Ascending aorta (tissue), 2 donors: ENCODE data around the gene PRR32. TPM values are rescaled to one million over a fixed set of nuclear protein-coding genes. Genes with fewer than 3 reads are reported as not detected.

Source experiments
- DNase-seq, 2 donors: peaks; one replicate each; pipeline ENCODE4 v3.0.0-alpha.2; 2019; ENCODE audit warnings: low spot score in 2 of 2
- H3K27ac ChIP-seq, 2 donors: fragments of 200-600 bp; sonication (generic); one replicate each; pipeline ENCODE4 v1.5.1; 2016 to 2017; ENCODE audit warnings: mild to moderate bottlenecking in 1 of 2
- H3K27me3 ChIP-seq: fragments of 200-600 bp; sonication (generic); one replicate; pipeline ENCODE4 v1.5.1; 2017
- H3K36me3 ChIP-seq, 2 donors: fragments of 200-600 bp; sonication (generic); one replicate each; pipeline ENCODE4 v1.5.1; 2016
- H3K4me1 ChIP-seq, 2 donors: fragments of 200-600 bp; sonication (generic); one replicate each; pipeline ENCODE4 v1.5.1; 2016 to 2017; ENCODE audit warnings: mild to moderate bottlenecking in 1 of 2
- H3K4me3 ChIP-seq, 2 donors: fragments of 200-600 bp; sonication (generic); one replicate each; pipeline ENCODE4 v1.5.1; 2016 to 2017; ENCODE audit warnings: mild to moderate bottlenecking in 1 of 2
- H3K9me3 ChIP-seq, 2 donors: fragments of 200-600 bp; sonication (generic); one replicate each; pipeline ENCODE4 v1.5.1; 2016
- intact Hi-C: fragments of 100-400 bp; cut with DNase I; formaldehyde crosslinking; loops from one replicate; pipeline ENCODE4 v1.15.1; 2023
- total RNA-seq: library from RNA; depleted of rRNA; stranded (reverse); fragments of >200 nt; gene quantifications from one replicate; pipeline ENCODE4 v1.1.0, GENCODE V29; 2016
- TF ChIP-seq, protein P1 (sequence below), 3 experiments: fragments of 200-600 bp in 2 of 3; fragments of 450-650 bp in 1 of 3; sonication (generic) in 2 of 3; IDR thresholded peaks; one replicate each; pipeline ENCODE4 v1.5.1; 2016 to 2019; ENCODE audit warnings: antibody characterized with exemption in 3 of 3, mild to moderate bottlenecking in 1 of 3, moderate library complexity in 1 of 3

PRR32 gene
- total RNA-seq, 1 donor from 2014 or later: not detected

DNA sequence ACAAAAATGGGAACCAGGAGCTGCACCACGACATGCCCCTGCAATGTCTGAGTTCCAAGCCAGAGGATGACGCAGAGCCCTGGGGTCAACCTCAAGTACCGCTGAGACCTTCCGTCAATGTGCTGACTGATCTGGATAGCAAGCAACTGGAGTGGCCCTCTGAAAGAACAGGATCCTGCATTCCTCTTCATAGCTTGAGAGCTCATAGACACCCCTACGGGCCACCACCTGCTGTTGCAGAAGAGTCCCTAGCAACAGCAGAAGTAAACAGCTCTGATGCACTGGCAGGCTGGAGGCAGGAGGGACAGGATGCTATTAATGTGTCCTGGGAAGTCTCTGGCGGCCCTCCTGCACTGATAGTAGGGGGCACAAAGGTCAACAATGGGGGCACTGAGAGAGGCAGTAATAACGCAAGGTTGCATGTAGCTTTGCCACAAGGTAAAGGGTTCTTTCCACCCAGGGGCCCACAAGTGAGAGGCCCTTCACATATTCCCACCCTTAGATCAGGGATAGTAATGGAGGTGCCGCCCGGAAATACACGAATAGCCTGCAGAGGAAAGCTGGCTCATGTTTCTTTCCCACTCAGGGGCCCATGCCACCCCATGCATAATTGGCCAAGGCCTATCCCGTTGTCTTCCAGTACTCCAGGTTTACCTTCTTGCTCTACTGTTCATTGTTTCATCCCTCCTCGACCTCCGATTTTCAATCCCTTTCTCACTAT, 1.3 kb downstream of the PRR32 start:
- H3K36me3 ChIP-seq: no peaks in the 10 kb centered on the region
- H3K27me3 ChIP-seq: no peaks in the 10 kb centered on the region
- H3K4me1 ChIP-seq: no peaks in the 10 kb centered on the region
- H3K27ac ChIP-seq: no peak overlapping the region
- TF ChIP-seq, protein P1, sequence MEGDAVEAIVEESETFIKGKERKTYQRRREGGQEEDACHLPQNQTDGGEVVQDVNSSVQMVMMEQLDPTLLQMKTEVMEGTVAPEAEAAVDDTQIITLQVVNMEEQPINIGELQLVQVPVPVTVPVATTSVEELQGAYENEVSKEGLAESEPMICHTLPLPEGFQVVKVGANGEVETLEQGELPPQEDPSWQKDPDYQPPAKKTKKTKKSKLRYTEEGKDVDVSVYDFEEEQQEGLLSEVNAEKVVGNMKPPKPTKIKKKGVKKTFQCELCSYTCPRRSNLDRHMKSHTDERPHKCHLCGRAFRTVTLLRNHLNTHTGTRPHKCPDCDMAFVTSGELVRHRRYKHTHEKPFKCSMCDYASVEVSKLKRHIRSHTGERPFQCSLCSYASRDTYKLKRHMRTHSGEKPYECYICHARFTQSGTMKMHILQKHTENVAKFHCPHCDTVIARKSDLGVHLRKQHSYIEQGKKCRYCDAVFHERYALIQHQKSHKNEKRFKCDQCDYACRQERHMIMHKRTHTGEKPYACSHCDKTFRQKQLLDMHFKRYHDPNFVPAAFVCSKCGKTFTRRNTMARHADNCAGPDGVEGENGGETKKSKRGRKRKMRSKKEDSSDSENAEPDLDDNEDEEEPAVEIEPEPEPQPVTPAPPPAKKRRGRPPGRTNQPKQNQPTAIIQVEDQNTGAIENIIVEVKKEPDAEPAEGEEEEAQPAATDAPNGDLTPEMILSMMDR (IDR thresholded peaks at IDR 0.05): no peak
- DNase-seq: no peak
- intact Hi-C loops: no loop called here
- H3K4me3 ChIP-seq: no peak overlapping the region
- no peaks in the 10 kb centered on the region for H3K9me3 ChIP-seq

DNA sequence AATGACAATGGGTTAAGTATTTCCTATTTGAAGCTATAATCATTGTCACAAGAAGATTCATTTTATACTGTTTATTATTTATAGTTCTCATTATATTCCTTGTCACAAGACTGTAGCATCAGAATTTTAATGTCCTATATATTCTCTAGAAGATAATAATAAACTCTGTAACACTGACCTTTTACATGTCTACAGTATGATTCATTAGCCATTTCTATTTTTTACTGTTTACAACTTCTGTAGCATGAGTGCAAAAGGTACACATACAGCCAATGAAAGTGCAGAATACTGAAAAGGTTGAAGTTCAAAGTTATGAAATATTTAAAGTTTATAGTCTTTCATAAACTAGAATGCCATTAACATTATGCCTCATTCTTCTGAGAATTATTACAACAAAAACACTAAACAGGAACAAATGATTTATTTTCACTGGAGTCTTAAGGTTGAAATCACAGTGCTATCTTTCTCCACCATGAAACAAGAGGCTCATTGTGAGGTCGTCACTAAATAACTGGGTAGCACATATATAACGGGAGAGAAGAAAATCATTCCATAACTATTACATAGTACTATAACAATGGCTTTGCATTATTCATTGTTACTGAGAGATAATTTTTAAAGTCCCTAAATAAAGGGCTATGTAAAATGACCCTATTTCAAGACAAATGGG, 4.9 kb downstream of the PRR32 start:
- no peaks in the 10 kb centered on the region for H3K36me3 ChIP-seq
- no peak for DNase-seq
- TF ChIP-seq, protein P1 (IDR thresholded peaks at IDR 0.05): no peak
- H3K4me3 ChIP-seq: no peak overlapping the region
- no peaks in the 10 kb centered on the region for H3K27me3 ChIP-seq
- H3K9me3 ChIP-seq: no peaks in the 10 kb centered on the region
- intact Hi-C loops: no loop called here
- no peak overlapping the region for H3K27ac ChIP-seq
- no peaks in the 10 kb centered on the region for H3K4me1 ChIP-seq

DNA sequence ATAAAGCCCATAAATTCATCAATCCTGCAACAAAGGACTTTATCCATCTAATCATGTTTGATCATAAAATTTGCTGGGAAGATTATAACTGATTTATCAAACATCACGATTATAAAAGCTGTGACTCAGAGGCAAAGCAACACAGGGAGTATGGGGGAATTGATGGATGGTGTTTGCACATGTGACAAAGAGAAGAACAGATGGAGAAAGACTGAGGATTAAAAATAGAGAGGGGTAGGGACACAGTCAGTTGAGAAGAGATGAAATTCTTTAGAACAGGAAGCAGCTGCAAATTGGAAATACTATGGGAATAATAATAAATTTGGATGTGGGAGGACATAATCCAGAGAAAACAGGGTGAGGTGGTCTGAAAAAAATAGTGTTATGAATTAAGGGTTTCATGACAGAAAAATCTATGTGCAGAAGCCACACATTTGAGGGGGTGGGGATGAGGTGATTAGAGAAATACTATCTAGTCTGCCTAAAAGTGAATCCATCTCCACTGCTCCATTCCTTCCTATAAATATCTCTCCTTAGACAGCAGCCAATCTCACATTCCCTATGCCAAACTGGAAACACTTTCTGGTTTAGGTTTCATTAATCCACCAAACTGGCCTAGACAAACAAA, 6.2 kb downstream of the PRR32 start:
- Histone ChIP-seq H3K4me1 (no peaks in the 10 kb centered on the region), H3K27ac (no peak overlapping the region), H3K36me3 (no peaks in the 10 kb centered on the region), H3K4me3 (no peak overlapping the region), H3K27me3 (no peaks in the 10 kb centered on the region), H3K9me3 (no peaks in the 10 kb centered on the region)
- no peak for DNase-seq
- TF ChIP-seq, protein P1 (IDR thresholded peaks at IDR 0.05): no peak
- intact Hi-C loops: no loop called here

DNA sequence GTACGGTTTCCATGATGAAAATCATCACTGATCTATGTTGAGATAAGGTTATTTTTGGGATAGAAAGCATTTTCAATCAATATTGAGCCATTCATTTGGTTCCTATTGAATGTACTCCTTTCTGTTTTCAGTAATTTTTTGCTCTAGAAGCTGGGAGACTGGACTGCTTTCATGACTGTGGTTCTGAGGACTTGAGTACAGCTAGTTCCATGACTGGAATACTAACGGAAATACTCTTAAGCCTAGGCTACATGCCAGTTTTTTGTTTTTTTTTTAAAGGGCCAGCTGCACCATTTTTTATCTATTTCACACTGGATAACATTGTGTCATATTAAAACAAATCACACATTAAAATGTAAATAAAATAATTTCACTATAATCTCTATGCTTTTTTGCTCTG, 16.7 kb downstream of the PRR32 start:
- Histone ChIP-seq H3K4me1 (no peaks in the 10 kb centered on the region), H3K27ac (peak overlapping the region; percentile 18 to 29), H3K36me3 (no peaks in the 10 kb centered on the region), H3K27me3 (no peaks in the 10 kb centered on the region), H3K9me3 (no peaks in the 10 kb centered on the region), H3K4me3 (no peak overlapping the region)
- intact Hi-C loops: no loop called here
- TF ChIP-seq, protein P1 (IDR thresholded peaks at IDR 0.05): no peak
- DNase-seq: no peak

DNA sequence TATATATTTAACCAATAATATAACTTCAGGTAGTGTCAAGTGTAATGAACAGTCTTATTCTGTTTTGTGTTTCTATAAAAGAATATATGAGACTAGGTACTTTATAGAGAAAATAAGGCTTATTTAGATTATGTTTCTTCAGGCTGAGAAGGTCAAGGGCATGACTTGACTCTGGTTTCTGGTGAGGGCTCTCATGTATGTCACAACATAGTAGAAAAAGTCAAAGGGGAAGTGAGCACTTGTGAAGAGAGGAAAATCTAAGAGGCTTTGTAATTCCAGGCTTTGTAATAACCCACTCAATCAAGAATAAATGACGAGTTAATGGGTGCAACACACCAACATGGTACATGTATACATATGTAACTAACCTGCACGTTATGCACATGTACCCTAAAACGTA, 27.6 kb downstream of the PRR32 start:
- Histone ChIP-seq H3K27me3 (no peaks in the 10 kb centered on the region), H3K9me3 (no peaks in the 10 kb centered on the region), H3K27ac (no peak overlapping the region), H3K36me3 (no peaks in the 10 kb centered on the region), H3K4me3 (no peak overlapping the region), H3K4me1 (no peaks in the 10 kb centered on the region)
- no peak for DNase-seq
- intact Hi-C loops: no loop called here
- TF ChIP-seq, protein P1 (IDR thresholded peaks at IDR 0.05): no peak
